ENCODE results near the gene PMCH.
"Not testable (repeated sequence)": the region's sequence is repeated elsewhere in the genome, so short reads cannot be mapped to it uniquely, and the experiment has no call there.

PMCH gene

DNA sequence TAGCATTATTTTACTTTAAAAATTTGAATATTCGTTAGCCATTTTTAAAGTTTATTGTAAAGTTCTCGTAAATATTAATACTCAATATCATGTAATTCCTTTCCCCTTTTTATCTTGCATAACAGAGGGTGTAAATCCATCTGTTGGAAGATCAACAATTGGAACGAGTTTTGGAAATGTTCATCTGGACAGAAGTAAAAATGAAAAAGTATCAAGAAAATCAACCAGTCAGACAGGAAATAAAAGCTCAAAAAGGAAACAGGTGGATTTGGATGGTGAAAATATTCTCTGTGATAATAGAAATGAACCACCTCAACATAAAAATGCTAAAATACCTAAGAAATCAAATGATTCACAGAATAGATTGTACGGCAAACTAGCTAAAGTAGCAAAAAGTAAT lies 1.8 kb downstream of the PMCH start:
- Histone ChIP-seq H3K9ac (ENCODE audit: low read depth, low read length) (no peak overlapping the region), H3K27ac (ENCODE audit: low read depth, low read length) (no peak overlapping the region), H3K36me3 (ENCODE audit: control insufficient read depth, insufficient read depth, low read length) (peaks cover 16% of the 10 kb centered on the region), H3K27me3 (ENCODE audit: control insufficient read depth, insufficient read depth, low read length) (no peaks in the 10 kb centered on the region), H3K4me3 (ENCODE audit: low read depth, low read length) (no peak overlapping the region), H3K9me3 (ENCODE audit: control insufficient read depth, insufficient read depth, low read length) (no peaks in the 10 kb centered on the region), H3K4me1 (ENCODE audit: control insufficient read depth, insufficient read depth, low read length) (no peaks in the 10 kb centered on the region)

DNA sequence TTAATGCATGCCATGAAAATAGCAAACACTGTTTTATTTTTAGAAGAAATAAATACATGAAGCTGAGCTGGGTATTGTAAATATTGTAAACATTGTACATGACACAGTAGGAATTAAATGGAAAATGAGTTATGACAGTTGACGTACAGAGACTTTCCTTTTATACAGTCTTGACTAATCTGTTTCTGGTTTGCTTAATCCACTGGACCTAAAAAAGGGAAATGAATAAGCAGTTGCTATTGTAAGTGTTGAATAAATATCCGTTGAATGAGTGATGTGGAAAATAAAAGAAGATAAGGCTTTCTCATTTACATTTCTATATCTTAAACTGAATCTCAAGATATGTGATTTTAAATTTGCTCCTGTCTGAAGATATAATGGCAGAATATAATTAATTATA lies 15.0 kb downstream of the PMCH start:
- H3K4me3 ChIP-seq (ENCODE audit: low read depth, low read length) = no peak overlapping the region
- H3K4me1 ChIP-seq (ENCODE audit: control insufficient read depth, insufficient read depth, low read length) = no peaks in the 10 kb centered on the region
- no peak overlapping the region for H3K9ac ChIP-seq (ENCODE audit: low read depth, low read length)
- H3K36me3 ChIP-seq (ENCODE audit: control insufficient read depth, insufficient read depth, low read length) = peaks cover 6% of the 10 kb centered on the region; the same call in 1 of the 2 replicates
- no peaks in the 10 kb centered on the region for H3K27me3 ChIP-seq (ENCODE audit: control insufficient read depth, insufficient read depth, low read length)
- no peaks in the 10 kb centered on the region for H3K9me3 ChIP-seq (ENCODE audit: control insufficient read depth, insufficient read depth, low read length)
- no peak overlapping the region for H3K27ac ChIP-seq (ENCODE audit: low read depth, low read length)

DNA sequence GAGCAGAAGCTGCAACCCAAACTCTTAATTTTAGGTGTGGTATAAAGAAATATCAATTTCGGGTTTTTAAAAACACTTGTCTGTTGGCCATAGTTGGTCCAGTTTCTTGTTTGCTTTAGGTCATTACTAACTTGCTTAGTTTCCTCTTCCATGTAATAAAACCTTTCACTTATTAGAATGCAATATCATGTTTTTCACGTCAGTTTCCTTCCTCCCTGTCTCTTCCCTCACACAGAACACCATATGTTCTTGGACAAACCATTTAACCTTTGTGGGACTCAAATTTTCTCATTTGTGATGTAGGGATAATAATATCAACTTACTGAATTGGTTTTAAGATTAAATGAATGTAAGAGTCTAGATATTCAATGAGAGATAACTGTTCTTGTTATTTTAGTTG lies 22.9 kb downstream of the PMCH start:
- Histone ChIP-seq H3K36me3 (ENCODE audit: control insufficient read depth, insufficient read depth, low read length) (peaks cover 18% of the 10 kb centered on the region), H3K9ac (ENCODE audit: low read depth, low read length) (no peak overlapping the region), H3K27me3 (ENCODE audit: control insufficient read depth, insufficient read depth, low read length) (no peaks in the 10 kb centered on the region), H3K27ac (ENCODE audit: low read depth, low read length) (no peak overlapping the region), H3K4me1 (ENCODE audit: control insufficient read depth, insufficient read depth, low read length) (no peaks in the 10 kb centered on the region), H3K4me3 (ENCODE audit: low read depth, low read length) (no peak overlapping the region), H3K9me3 (ENCODE audit: control insufficient read depth, insufficient read depth, low read length) (no peaks in the 10 kb centered on the region)

DNA sequence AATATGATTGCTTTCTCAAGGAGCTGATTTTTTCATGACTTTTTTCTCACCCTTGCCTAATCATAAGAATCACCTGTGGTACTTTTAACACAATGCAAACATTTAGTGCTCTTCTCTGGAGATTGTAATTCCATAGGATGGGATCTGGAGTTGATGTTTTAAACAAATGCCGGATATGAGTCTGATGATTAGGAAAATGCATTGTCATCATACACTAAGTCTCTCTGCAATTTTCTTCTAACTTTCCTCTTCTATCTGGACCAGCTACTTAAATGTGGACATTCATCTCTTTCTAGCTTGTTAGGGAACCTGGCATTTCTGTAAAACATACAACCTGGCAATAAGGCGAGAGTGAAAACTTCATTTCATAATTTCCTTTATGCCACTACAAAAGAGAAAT lies 23.5 kb downstream of the PMCH start:
- Histone ChIP-seq H3K4me3 (ENCODE audit: low read depth, low read length) (no peak overlapping the region), H3K27ac (ENCODE audit: low read depth, low read length) (no peak overlapping the region), H3K4me1 (ENCODE audit: control insufficient read depth, insufficient read depth, low read length) (no peaks in the 10 kb centered on the region), H3K27me3 (ENCODE audit: control insufficient read depth, insufficient read depth, low read length) (no peaks in the 10 kb centered on the region), H3K9me3 (ENCODE audit: control insufficient read depth, insufficient read depth, low read length) (no peaks in the 10 kb centered on the region), H3K9ac (ENCODE audit: low read depth, low read length) (no peak overlapping the region), H3K36me3 (ENCODE audit: control insufficient read depth, insufficient read depth, low read length) (peaks cover 18% of the 10 kb centered on the region)

DNA sequence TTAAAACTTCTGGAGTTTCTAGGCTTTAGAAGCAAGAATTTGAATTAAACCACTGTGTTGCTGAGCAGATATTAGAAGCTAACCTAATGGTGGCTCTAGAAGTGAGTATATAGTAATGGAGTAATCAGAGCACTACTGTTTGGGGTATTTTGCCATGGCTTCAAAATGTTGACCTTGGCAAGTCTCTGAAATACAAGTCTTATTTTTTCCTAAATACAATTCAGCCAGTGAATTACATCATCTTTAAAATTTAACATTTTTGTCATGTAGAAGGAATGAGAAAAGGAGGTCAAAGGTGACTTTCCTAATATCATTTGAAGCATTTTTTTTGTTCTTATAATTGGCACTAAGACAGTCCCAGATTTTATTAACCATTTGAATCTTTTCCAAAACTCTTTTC lies 25.2 kb downstream of the PMCH start:
- Histone ChIP-seq H3K4me1 (ENCODE audit: control insufficient read depth, insufficient read depth, low read length) (no peaks in the 10 kb centered on the region), H3K27me3 (ENCODE audit: control insufficient read depth, insufficient read depth, low read length) (no peaks in the 10 kb centered on the region), H3K9ac (ENCODE audit: low read depth, low read length) (no peak overlapping the region), H3K9me3 (ENCODE audit: control insufficient read depth, insufficient read depth, low read length) (no peaks in the 10 kb centered on the region), H3K36me3 (ENCODE audit: control insufficient read depth, insufficient read depth, low read length) (peaks cover 14% of the 10 kb centered on the region), H3K4me3 (ENCODE audit: low read depth, low read length) (no peak overlapping the region), H3K27ac (ENCODE audit: low read depth, low read length) (no peak overlapping the region)

DNA sequence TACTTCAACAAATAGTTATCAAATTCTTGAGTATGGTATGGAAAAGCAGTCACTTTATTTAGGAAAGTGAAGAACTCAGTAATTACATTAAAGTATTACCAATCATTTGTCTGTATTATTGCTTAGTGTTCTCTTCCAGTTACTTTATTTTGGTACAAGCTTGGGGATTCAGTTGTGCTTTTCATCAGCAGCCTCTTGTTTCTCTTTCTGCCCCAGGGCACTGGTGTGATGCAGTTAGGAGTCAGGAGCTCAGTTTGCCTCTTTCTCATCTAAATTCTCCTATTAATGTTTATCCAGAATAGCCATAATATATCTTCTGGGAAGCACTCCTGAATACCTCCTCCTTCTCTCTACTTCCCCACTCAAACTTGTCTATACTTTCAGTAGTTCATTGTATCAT lies 25.7 kb downstream of the PMCH start:
- H3K4me1 ChIP-seq (ENCODE audit: control insufficient read depth, insufficient read depth, low read length) = no peaks in the 10 kb centered on the region
- no peak overlapping the region for H3K27ac ChIP-seq (ENCODE audit: low read depth, low read length)
- no peaks in the 10 kb centered on the region for H3K27me3 ChIP-seq (ENCODE audit: control insufficient read depth, insufficient read depth, low read length)
- no peak overlapping the region for H3K9ac ChIP-seq (ENCODE audit: low read depth, low read length)
- peaks cover 14% of the 10 kb centered on the region for H3K36me3 ChIP-seq (ENCODE audit: control insufficient read depth, insufficient read depth, low read length)
- no peaks in the 10 kb centered on the region for H3K9me3 ChIP-seq (ENCODE audit: control insufficient read depth, insufficient read depth, low read length)
- no peak overlapping the region for H3K4me3 ChIP-seq (ENCODE audit: low read depth, low read length)

DNA sequence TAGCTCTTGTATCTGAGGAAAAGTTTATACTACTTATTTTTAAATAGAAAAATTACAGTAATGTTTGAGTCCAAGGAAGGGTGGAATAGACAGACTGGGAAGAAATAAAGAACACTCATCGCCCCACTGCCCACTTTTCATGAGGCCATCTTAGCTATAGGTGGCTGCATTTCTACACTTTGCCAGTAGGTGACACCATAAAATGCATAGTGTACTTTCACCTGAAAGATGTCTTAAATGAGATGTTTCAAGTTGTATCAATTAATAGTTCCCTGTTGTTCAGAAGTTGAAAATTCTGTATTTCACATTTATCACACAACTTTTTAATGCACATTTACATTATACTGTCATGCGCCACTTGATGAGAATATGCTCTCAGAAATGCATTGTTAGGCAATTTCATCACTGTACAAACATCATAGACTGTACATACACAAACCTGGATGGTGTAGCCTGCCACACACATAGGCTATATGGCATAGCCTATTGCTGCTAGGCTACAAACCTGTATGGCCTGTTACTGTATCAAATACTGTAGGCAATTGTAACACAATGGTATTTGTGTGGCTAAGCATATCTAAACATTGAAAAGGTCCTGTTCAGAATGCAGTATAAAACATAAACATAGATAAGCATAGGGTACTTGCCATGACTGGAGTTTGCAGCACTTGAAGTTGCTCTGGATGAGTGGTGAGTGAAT lies 27.6 kb downstream of the PMCH start:
- Histone ChIP-seq H3K27me3 (ENCODE audit: control insufficient read depth, insufficient read depth, low read length) (no peaks in the 10 kb centered on the region), H3K4me3 (ENCODE audit: low read depth, low read length) (no peak overlapping the region), H3K27ac (ENCODE audit: low read depth, low read length) (no peak overlapping the region), H3K36me3 (ENCODE audit: control insufficient read depth, insufficient read depth, low read length) (peaks cover 25% of the 10 kb centered on the region), H3K9me3 (ENCODE audit: control insufficient read depth, insufficient read depth, low read length) (no peaks in the 10 kb centered on the region), H3K9ac (ENCODE audit: low read depth, low read length) (no peak overlapping the region), H3K4me1 (ENCODE audit: control insufficient read depth, insufficient read depth, low read length) (no peaks in the 10 kb centered on the region)

DNA sequence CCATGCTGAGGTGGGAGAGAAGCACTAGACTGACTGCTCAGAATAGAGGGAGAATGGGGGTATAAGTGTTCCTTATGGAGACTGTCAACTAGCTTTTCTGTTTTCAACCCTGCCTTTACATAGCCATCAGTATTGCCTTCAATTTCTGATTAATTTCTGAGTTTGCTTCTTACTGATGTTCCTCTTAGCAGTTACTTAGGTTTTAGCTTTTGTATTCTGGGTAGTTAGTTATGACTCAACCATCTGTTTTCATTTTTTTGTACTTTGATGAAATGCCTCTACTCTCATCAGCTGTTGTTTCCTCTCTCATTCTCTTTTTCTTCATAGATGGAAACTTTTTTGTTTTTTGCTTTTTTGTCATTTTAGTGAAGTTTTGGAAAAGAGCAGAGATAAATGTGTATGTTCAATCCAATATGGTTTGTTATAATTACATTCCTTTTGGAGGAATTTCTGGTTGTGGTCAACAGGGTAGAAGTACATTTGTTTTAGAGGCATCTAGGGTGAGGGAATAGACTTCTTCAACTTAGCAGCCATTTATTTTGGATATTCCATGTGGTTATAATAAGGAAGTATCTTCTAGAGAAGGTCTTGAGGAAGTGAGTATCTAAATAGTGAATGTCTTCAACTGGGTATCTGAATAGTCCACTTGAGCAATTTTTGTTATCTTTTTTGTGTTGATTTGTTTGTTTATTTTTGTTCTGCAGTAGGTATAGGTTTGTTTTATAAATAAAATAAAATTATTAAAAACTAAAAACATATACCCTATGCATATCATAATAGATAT lies 29.6 kb downstream of the PMCH start:
- no peaks in the 10 kb centered on the region for H3K9me3 ChIP-seq (ENCODE audit: control insufficient read depth, insufficient read depth, low read length)
- no peak overlapping the region for H3K4me3 ChIP-seq (ENCODE audit: low read depth, low read length)
- peaks cover 27% of the 10 kb centered on the region for H3K36me3 ChIP-seq (ENCODE audit: control insufficient read depth, insufficient read depth, low read length)
- H3K27ac ChIP-seq (ENCODE audit: low read depth, low read length) = no peak overlapping the region
- H3K4me1 ChIP-seq (ENCODE audit: control insufficient read depth, insufficient read depth, low read length) = no peaks in the 10 kb centered on the region
- no peak overlapping the region for H3K9ac ChIP-seq (ENCODE audit: low read depth, low read length)
- no peaks in the 10 kb centered on the region for H3K27me3 ChIP-seq (ENCODE audit: control insufficient read depth, insufficient read depth, low read length)

DNA sequence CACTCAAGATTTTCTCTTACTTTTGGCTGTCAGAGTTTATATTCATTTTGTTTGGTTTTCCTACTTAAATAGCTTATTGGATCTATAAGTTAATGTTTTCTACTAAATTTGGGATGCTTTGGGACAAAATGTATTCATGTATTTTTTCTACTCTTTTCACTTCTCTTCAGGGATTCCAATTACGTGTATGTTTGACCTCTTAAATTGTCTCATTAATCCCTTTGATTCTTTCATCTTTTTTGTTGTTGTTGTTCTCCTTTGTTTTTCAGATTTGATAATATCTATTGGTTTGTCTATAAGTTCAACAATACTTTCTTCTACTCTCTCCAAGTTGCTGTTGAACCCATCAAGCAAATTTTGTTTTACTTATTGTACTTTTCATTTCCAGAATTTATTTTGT lies 34.2 kb downstream of the PMCH start:
- Histone ChIP-seq H3K9me3 (ENCODE audit: control insufficient read depth, insufficient read depth, low read length) (no peaks in the 10 kb centered on the region), H3K4me1 (ENCODE audit: control insufficient read depth, insufficient read depth, low read length) (no peaks in the 10 kb centered on the region), H3K36me3 (ENCODE audit: control insufficient read depth, insufficient read depth, low read length) (peaks cover 13% of the 10 kb centered on the region; the same call in 1 of the 2 replicates), H3K9ac (ENCODE audit: low read depth, low read length) (no peak overlapping the region), H3K4me3 (ENCODE audit: low read depth, low read length) (no peak overlapping the region), H3K27ac (ENCODE audit: low read depth, low read length) (no peak overlapping the region), H3K27me3 (ENCODE audit: control insufficient read depth, insufficient read depth, low read length) (no peaks in the 10 kb centered on the region)

DNA sequence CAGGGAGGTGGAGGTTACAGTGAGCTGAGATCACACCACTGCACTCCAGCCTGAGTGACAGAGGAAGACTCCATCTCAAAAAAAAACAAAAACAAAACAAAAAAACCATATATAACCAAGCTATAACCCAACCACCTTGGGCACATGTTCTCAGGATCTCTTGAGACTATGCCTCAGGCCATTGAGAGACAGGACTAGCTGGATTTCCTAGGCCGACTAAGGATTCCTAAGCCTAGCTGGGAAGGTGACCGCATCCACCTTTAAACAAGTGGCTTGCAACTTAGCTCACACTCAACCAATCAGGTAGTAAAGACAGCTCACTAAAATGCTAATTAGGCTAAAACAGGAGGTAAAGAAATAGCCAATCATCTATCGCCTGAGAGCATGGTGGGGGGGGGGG lies 42.4 kb downstream of the PMCH start:
- not testable (repeated sequence) for H3K27me3 ChIP-seq (ENCODE audit: control insufficient read depth, insufficient read depth, low read length); H3K9ac ChIP-seq (ENCODE audit: low read depth, low read length); H3K4me1 ChIP-seq (ENCODE audit: control insufficient read depth, insufficient read depth, low read length); H3K9me3 ChIP-seq (ENCODE audit: control insufficient read depth, insufficient read depth, low read length); H3K4me3 ChIP-seq (ENCODE audit: low read depth, low read length); H3K27ac ChIP-seq (ENCODE audit: low read depth, low read length)
- H3K36me3 ChIP-seq (ENCODE audit: control insufficient read depth, insufficient read depth, low read length) = peaks cover 16% of the 10 kb centered on the region; the same call in 1 of the 2 replicates

DNA sequence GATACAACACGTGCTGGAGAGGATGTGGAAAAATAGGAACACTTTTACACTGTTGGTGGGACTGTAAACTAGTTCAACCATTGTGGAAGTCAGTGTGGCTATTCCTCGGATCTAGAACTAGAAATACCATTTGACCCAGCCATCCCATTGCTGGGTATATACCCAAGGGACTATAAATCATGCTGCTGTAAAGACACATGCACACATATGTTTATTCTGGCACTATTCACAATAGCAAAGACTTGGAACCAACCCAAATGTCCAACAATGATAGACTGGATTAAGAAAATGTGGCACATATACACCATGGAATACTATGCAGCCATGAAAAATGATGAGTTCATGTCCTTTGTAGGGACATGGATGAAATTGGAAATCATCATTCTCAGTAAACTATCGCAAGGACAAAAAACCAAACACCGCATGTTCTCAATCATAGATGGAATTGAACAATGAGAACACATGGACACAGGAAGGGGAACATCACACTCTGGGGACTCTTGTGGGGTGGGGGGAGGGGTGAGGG lies 50.5 kb downstream of the PMCH start:
- not testable (repeated sequence) for H3K9ac ChIP-seq (ENCODE audit: low read depth, low read length); H3K9me3 ChIP-seq (ENCODE audit: control insufficient read depth, insufficient read depth, low read length); H3K4me1 ChIP-seq (ENCODE audit: control insufficient read depth, insufficient read depth, low read length); H3K27me3 ChIP-seq (ENCODE audit: control insufficient read depth, insufficient read depth, low read length); H3K27ac ChIP-seq (ENCODE audit: low read depth, low read length); H3K4me3 ChIP-seq (ENCODE audit: low read depth, low read length)
- H3K36me3 ChIP-seq (ENCODE audit: control insufficient read depth, insufficient read depth, low read length) = peaks cover 24% of the 10 kb centered on the region
